ENCODE data around the gene RERE.

DNA sequence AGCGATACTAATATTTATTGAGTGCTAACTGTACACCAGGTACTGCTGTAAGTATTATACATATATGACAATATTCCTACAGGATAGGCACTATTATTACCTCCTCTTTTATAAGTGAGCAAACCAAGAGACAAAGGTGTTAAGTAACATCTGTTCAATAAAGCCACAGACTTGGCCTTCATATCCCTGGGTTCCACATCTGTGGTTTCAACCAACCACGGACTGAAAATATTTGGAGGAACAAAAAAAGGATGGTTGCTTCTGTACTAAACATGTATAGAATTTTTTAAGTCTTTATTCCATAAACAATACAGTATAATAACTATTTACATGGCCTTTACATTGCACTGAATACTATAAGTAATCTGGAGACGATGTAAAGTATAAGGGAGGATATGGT is 95.1 kb downstream of the RERE start:
- TF ChIP-seq, protein P1, sequence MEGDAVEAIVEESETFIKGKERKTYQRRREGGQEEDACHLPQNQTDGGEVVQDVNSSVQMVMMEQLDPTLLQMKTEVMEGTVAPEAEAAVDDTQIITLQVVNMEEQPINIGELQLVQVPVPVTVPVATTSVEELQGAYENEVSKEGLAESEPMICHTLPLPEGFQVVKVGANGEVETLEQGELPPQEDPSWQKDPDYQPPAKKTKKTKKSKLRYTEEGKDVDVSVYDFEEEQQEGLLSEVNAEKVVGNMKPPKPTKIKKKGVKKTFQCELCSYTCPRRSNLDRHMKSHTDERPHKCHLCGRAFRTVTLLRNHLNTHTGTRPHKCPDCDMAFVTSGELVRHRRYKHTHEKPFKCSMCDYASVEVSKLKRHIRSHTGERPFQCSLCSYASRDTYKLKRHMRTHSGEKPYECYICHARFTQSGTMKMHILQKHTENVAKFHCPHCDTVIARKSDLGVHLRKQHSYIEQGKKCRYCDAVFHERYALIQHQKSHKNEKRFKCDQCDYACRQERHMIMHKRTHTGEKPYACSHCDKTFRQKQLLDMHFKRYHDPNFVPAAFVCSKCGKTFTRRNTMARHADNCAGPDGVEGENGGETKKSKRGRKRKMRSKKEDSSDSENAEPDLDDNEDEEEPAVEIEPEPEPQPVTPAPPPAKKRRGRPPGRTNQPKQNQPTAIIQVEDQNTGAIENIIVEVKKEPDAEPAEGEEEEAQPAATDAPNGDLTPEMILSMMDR (IDR thresholded peaks at IDR 0.05): no peak
- TF ChIP-seq, protein P2, sequence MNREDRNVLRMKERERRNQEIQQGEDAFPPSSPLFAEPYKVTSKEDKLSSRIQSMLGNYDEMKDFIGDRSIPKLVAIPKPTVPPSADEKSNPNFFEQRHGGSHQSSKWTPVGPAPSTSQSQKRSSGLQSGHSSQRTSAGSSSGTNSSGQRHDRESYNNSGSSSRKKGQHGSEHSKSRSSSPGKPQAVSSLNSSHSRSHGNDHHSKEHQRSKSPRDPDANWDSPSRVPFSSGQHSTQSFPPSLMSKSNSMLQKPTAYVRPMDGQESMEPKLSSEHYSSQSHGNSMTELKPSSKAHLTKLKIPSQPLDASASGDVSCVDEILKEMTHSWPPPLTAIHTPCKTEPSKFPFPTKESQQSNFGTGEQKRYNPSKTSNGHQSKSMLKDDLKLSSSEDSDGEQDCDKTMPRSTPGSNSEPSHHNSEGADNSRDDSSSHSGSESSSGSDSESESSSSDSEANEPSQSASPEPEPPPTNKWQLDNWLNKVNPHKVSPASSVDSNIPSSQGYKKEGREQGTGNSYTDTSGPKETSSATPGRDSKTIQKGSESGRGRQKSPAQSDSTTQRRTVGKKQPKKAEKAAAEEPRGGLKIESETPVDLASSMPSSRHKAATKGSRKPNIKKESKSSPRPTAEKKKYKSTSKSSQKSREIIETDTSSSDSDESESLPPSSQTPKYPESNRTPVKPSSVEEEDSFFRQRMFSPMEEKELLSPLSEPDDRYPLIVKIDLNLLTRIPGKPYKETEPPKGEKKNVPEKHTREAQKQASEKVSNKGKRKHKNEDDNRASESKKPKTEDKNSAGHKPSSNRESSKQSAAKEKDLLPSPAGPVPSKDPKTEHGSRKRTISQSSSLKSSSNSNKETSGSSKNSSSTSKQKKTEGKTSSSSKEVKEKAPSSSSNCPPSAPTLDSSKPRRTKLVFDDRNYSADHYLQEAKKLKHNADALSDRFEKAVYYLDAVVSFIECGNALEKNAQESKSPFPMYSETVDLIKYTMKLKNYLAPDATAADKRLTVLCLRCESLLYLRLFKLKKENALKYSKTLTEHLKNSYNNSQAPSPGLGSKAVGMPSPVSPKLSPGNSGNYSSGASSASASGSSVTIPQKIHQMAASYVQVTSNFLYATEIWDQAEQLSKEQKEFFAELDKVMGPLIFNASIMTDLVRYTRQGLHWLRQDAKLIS (CRISPR knock-in tag; IDR thresholded peaks at IDR 0.05; ENCODE audit: borderline replicate concordance): no peak
- TF ChIP-seq ZNF423 (CRISPR knock-in tag; IDR thresholded peaks at IDR 0.05) (no peak), CREB1 (CRISPR knock-in tag; IDR thresholded peaks at IDR 0.05) (no peak), HMGA2 (CRISPR knock-in tag; IDR thresholded peaks at IDR 0.05) (no peak), TCF7 (CRISPR knock-in tag; IDR thresholded peaks at IDR 0.05; ENCODE audit: low read depth) (no peak), IRF2 (CRISPR knock-in tag; IDR thresholded peaks at IDR 0.05; ENCODE audit: borderline replicate concordance, low read depth) (no peak), ESRRA (CRISPR knock-in tag; IDR thresholded peaks at IDR 0.05; ENCODE audit: borderline replicate concordance) (no peak), ZBTB43 (CRISPR knock-in tag; IDR thresholded peaks at IDR 0.05) (no peak), CBFB (CRISPR knock-in tag; IDR thresholded peaks at IDR 0.05; ENCODE audit: low read depth) (no peak), E2F1 (CRISPR knock-in tag; IDR thresholded peaks at IDR 0.05) (no peak)
- TF ChIP-seq, protein P3, sequence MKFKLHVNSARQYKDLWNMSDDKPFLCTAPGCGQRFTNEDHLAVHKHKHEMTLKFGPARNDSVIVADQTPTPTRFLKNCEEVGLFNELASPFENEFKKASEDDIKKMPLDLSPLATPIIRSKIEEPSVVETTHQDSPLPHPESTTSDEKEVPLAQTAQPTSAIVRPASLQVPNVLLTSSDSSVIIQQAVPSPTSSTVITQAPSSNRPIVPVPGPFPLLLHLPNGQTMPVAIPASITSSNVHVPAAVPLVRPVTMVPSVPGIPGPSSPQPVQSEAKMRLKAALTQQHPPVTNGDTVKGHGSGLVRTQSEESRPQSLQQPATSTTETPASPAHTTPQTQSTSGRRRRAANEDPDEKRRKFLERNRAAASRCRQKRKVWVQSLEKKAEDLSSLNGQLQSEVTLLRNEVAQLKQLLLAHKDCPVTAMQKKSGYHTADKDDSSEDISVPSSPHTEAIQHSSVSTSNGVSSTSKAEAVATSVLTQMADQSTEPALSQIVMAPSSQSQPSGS (CRISPR knock-in tag; IDR thresholded peaks at IDR 0.05; ENCODE audit: borderline replicate concordance, low read depth): no peak

Measured in WTC11 (cell line).